GM18507 (cell line): ENCODE results near the gene RBM12.

Source experiments
- DNase-seq: peaks from one replicate; pipeline ENCODE4 v3.0.0; 2011; ENCODE audit warnings: low read depth; ENCODE audit not compliant: insufficient read length; ENCODE audit errors: extremely low spot score
- FAIRE-seq: peaks from 2 replicates; lab custom pipeline; 2011; peaks lifted over from hg19 to GRCh38; lab: Jason Lieb, UNC

The RBM12 gene

GRCh38 chr20:35629427-35630145 lies 35.1 kb downstream of the RBM12 start:
- DNase-seq = no peak
- no peak for FAIRE-seq

GRCh38 chr20:35627121-35627520 lies 37.6 kb downstream of the RBM12 start:
- DNase-seq (no peak), FAIRE-seq (no peak)

- DNase-seq (no peak), FAIRE-seq (no peak)
Measured at GRCh38 chr20:35626386-35627001, 38.2 kb downstream of the RBM12 start.

- DNase-seq = no peak
- no peak for FAIRE-seq
Measured at GRCh38 chr20:35625584-35626385, 38.9 kb downstream of the RBM12 start.

GRCh38 chr20:35621560-35621946 lies 43.1 kb downstream of the RBM12 start:
- FAIRE-seq (no peak), DNase-seq (no peak)

- DNase-seq (no peak), FAIRE-seq (no peak)
Measured at GRCh38 chr20:35620818-35621559, 43.7 kb downstream of the RBM12 start.

- DNase-seq = peak; percentile 45
- peak; percentile 89 for FAIRE-seq
Measured at GRCh38 chr20:35619196-35620095, 45.3 kb downstream of the RBM12 start.

- no peak for DNase-seq
- no peak for FAIRE-seq
Measured at GRCh38 chr20:35618263-35619131, 46.2 kb downstream of the RBM12 start.

GRCh38 chr20:35617397-35618262 lies 47.1 kb downstream of the RBM12 start:
- DNase-seq (no peak), FAIRE-seq (peak; percentile 65)

GRCh38 chr20:35616465-35617396 lies 48.0 kb downstream of the RBM12 start:
- DNase-seq = no peak
- peak; percentile 96 for FAIRE-seq

- peak; percentile 96 for DNase-seq
- FAIRE-seq = no peak
Measured at GRCh38 chr20:35615667-35616464, 48.8 kb downstream of the RBM12 start, which contains the start of gene SPAG4. SPAG4 (plus strand) TSS chr20:35615829; CDS start chr20:35616004, 175 bp downstream.

- DNase-seq = no peak
- peak; percentile 68 for FAIRE-seq
Measured at GRCh38 chr20:35611482-35611881, 53.2 kb downstream of the RBM12 start.

- no peak for FAIRE-seq
- no peak for DNase-seq
Measured at GRCh38 chr20:35610833-35611427, 53.8 kb downstream of the RBM12 start.

GRCh38 chr20:35607003-35607735 lies 57.5 kb downstream of the RBM12 start:
- FAIRE-seq (no peak), DNase-seq (no peak)
